ENCODE measurements around the gene THOC5. TPM values are rescaled to one million over a fixed set of nuclear protein-coding genes. Genes with fewer than 3 reads are reported as not detected.
"Not testable (repeated sequence)": the region's sequence is repeated elsewhere in the genome, so short reads cannot be mapped to it uniquely, and the experiment has no call there.

The THOC5 gene
- total RNA-seq, 1 donor from 2014 or later, result 66.6 TPM

- Mint-ChIP-seq H3K9me3 (no peaks in the 10 kb centered on the region), H3K27ac (no peak overlapping the region), H3K36me3 (ENCODE audit: low read depth) (peaks cover 52% of the 10 kb centered on the region), H3K27me3 (no peaks in the 10 kb centered on the region), H3K4me1 (peaks cover 2% of the 10 kb centered on the region), H3K4me3 (no peak overlapping the region)
- no peak for DNase-seq
- intact Hi-C loops (cut with micrococcal nuclease), result no loop called here
These were observed 42.3 kb downstream of the THOC5 start for GRCh38 chr22:29511126-29511862.

GRCh38 chr22:29510542-29510941, 43.0 kb downstream of the THOC5 start:
- no peaks in the 10 kb centered on the region for H3K9me3 Mint-ChIP-seq
- H3K27ac Mint-ChIP-seq, result peak overlapping the region; percentile 53
- peaks cover 49% of the 10 kb centered on the region for H3K36me3 Mint-ChIP-seq (ENCODE audit: low read depth)
- H3K4me3 Mint-ChIP-seq, result no peak overlapping the region
- intact Hi-C loops (cut with micrococcal nuclease), result no loop called here
- no peaks in the 10 kb centered on the region for H3K27me3 Mint-ChIP-seq
- no peak for DNase-seq
- H3K4me1 Mint-ChIP-seq, result peaks cover 2% of the 10 kb centered on the region

- Mint-ChIP-seq H3K27me3 (no peaks in the 10 kb centered on the region), H3K9me3 (no peaks in the 10 kb centered on the region), H3K4me1 (peaks cover 2% of the 10 kb centered on the region), H3K36me3 (ENCODE audit: low read depth) (peaks cover 49% of the 10 kb centered on the region), H3K4me3 (no peak overlapping the region), H3K27ac (peak overlapping the region; percentile 14)
- DNase-seq, result no peak
- intact Hi-C loops (cut with micrococcal nuclease), result no loop called here
These were observed 43.7 kb downstream of the THOC5 start for GRCh38 chr22:29509815-29510214.

GRCh38 chr22:29509298-29509697, 44.3 kb downstream of the THOC5 start:
- H3K27me3 Mint-ChIP-seq, result no peaks in the 10 kb centered on the region
- no peak for DNase-seq
- no peaks in the 10 kb centered on the region for H3K9me3 Mint-ChIP-seq
- H3K4me1 Mint-ChIP-seq, result peaks cover 2% of the 10 kb centered on the region
- intact Hi-C loops (cut with micrococcal nuclease), result no loop called here
- no peak overlapping the region for H3K4me3 Mint-ChIP-seq
- H3K27ac Mint-ChIP-seq, result no peak overlapping the region
- peaks cover 47% of the 10 kb centered on the region for H3K36me3 Mint-ChIP-seq (ENCODE audit: low read depth)

GRCh38 chr22:29503811-29504372, 49.7 kb downstream of the THOC5 start:
- Mint-ChIP-seq H3K4me1 (no peaks in the 10 kb centered on the region), H3K4me3 (no peak overlapping the region), H3K27ac (no peak overlapping the region), H3K36me3 (ENCODE audit: low read depth) (peaks cover 27% of the 10 kb centered on the region), H3K27me3 (no peaks in the 10 kb centered on the region), H3K9me3 (no peaks in the 10 kb centered on the region)
- intact Hi-C loops (cut with micrococcal nuclease), result no loop called here
- no peak for DNase-seq

- DNase-seq, result no peak
- Mint-ChIP-seq H3K27me3 (no peaks in the 10 kb centered on the region), H3K9me3 (no peaks in the 10 kb centered on the region), H3K4me1 (no peaks in the 10 kb centered on the region), H3K27ac (no peak overlapping the region), H3K36me3 (ENCODE audit: low read depth) (peaks cover 10% of the 10 kb centered on the region), H3K4me3 (no peak overlapping the region)
- intact Hi-C loops (cut with micrococcal nuclease), result no loop called here
These were observed 53.7 kb downstream of the THOC5 start for GRCh38 chr22:29499852-29500251.

- Mint-ChIP-seq H3K27me3 (peaks cover 3% of the 10 kb centered on the region), H3K27ac (no peak overlapping the region), H3K4me3 (no peak overlapping the region), H3K9me3 (peaks cover 4% of the 10 kb centered on the region), H3K36me3 (ENCODE audit: low read depth) (peaks cover 10% of the 10 kb centered on the region), H3K4me1 (no peaks in the 10 kb centered on the region)
- no peak for DNase-seq
- intact Hi-C loops (cut with micrococcal nuclease), result no loop called here
These were observed 59.9 kb downstream of the THOC5 start for GRCh38 chr22:29493636-29494035.

GRCh38 chr22:29491012-29491411, 62.5 kb downstream of the THOC5 start:
- intact Hi-C loops (cut with micrococcal nuclease), result no loop called here
- H3K27ac Mint-ChIP-seq, result no peak overlapping the region
- peaks cover 10% of the 10 kb centered on the region for H3K36me3 Mint-ChIP-seq (ENCODE audit: low read depth)
- H3K27me3 Mint-ChIP-seq, result peaks cover 3% of the 10 kb centered on the region
- no peaks in the 10 kb centered on the region for H3K4me1 Mint-ChIP-seq
- DNase-seq, result no peak
- no peak overlapping the region for H3K4me3 Mint-ChIP-seq
- H3K9me3 Mint-ChIP-seq, result peaks cover 4% of the 10 kb centered on the region

- H3K27me3 Mint-ChIP-seq; H3K9me3 Mint-ChIP-seq; DNase-seq; H3K4me1 Mint-ChIP-seq; intact Hi-C loops (cut with micrococcal nuclease); H3K27ac Mint-ChIP-seq; H3K4me3 Mint-ChIP-seq; H3K36me3 Mint-ChIP-seq (ENCODE audit: low read depth): not testable (repeated sequence)
These were observed 64.3 kb downstream of the THOC5 start for GRCh38 chr22:29489127-29489780.

GRCh38 chr22:29487426-29487986, 66.1 kb downstream of the THOC5 start:
- Mint-ChIP-seq H3K27ac (no peak overlapping the region), H3K27me3 (peaks cover 3% of the 10 kb centered on the region), H3K36me3 (ENCODE audit: low read depth) (no peaks in the 10 kb centered on the region), H3K9me3 (no peaks in the 10 kb centered on the region), H3K4me3 (no peak overlapping the region), H3K4me1 (no peaks in the 10 kb centered on the region)
- DNase-seq, result no peak
- intact Hi-C loops (cut with micrococcal nuclease), result no loop called here

- peaks cover 6% of the 10 kb centered on the region for H3K9me3 Mint-ChIP-seq
- peaks cover 2% of the 10 kb centered on the region for H3K4me1 Mint-ChIP-seq
- no peak overlapping the region for H3K4me3 Mint-ChIP-seq
These were observed 68.1 kb downstream of the THOC5 start for GRCh38 chr22:29485448-29485847.

GRCh38 chr22:29484642-29485041, 68.9 kb downstream of the THOC5 start:
- H3K36me3 Mint-ChIP-seq (ENCODE audit: low read depth), result peaks cover 4% of the 10 kb centered on the region
- H3K4me3 Mint-ChIP-seq, result no peak overlapping the region
- intact Hi-C loops (cut with micrococcal nuclease), result no loop called here
- H3K27ac Mint-ChIP-seq, result no peak overlapping the region
- DNase-seq, result no peak
- H3K27me3 Mint-ChIP-seq, result peaks cover 17% of the 10 kb centered on the region
- H3K9me3 Mint-ChIP-seq, result peaks cover 6% of the 10 kb centered on the region
- peaks cover 3% of the 10 kb centered on the region for H3K4me1 Mint-ChIP-seq

More at GRCh38 chr22:29485448-29485847, 68.1 kb downstream of the THOC5 start:
- DNase-seq, result no peak
- intact Hi-C loops (cut with micrococcal nuclease), result no loop called here
- Mint-ChIP-seq H3K27me3 (peaks cover 15% of the 10 kb centered on the region), H3K27ac (no peak overlapping the region), H3K36me3 (ENCODE audit: low read depth) (peaks cover 4% of the 10 kb centered on the region)

- no peak for DNase-seq
- Mint-ChIP-seq H3K36me3 (ENCODE audit: low read depth) (peaks cover 4% of the 10 kb centered on the region), H3K27me3 (peaks cover 28% of the 10 kb centered on the region), H3K4me1 (peaks cover 12% of the 10 kb centered on the region), H3K9me3 (peaks cover 6% of the 10 kb centered on the region), H3K27ac (no peak overlapping the region), H3K4me3 (no peak overlapping the region)
- intact Hi-C loops (cut with micrococcal nuclease), result no loop called here
These were observed 70.3 kb downstream of the THOC5 start for GRCh38 chr22:29483254-29483653.

- Mint-ChIP-seq H3K4me3 (no peak overlapping the region), H3K9me3 (peaks cover 6% of the 10 kb centered on the region), H3K27ac (no peak overlapping the region), H3K27me3 (peaks cover 33% of the 10 kb centered on the region), H3K36me3 (ENCODE audit: low read depth) (peaks cover 4% of the 10 kb centered on the region), H3K4me1 (peaks cover 12% of the 10 kb centered on the region)
- intact Hi-C loops (cut with micrococcal nuclease), result no loop called here
- no peak for DNase-seq
These were observed 70.8 kb downstream of the THOC5 start for GRCh38 chr22:29482726-29483125.
